Ammon's horn (tissue), 1 donor: Measurements from ENCODE around the gene PGGHG.
"Not testable (repeated sequence)": the region's sequence is repeated elsewhere in the genome, so short reads cannot be mapped to it uniquely, and the experiment has no call there.

ENCODE experiments used
- DNase-seq: peaks from one replicate; pipeline ENCODE4 v3.0.0-alpha.2; 2016; ENCODE audit warnings: low spot score

The PGGHG gene

GRCh38 chr11:285021-285893 lies 3.7 kb upstream of the PGGHG start:
- DNase-seq: no peak

GRCh38 chr11:285894-286220 lies 3.1 kb upstream of the PGGHG start:
- DNase-seq: no peak

GRCh38 chr11:286977-287820 lies 1.7 kb upstream of the PGGHG start:
- not testable (repeated sequence) for DNase-seq

DNA sequence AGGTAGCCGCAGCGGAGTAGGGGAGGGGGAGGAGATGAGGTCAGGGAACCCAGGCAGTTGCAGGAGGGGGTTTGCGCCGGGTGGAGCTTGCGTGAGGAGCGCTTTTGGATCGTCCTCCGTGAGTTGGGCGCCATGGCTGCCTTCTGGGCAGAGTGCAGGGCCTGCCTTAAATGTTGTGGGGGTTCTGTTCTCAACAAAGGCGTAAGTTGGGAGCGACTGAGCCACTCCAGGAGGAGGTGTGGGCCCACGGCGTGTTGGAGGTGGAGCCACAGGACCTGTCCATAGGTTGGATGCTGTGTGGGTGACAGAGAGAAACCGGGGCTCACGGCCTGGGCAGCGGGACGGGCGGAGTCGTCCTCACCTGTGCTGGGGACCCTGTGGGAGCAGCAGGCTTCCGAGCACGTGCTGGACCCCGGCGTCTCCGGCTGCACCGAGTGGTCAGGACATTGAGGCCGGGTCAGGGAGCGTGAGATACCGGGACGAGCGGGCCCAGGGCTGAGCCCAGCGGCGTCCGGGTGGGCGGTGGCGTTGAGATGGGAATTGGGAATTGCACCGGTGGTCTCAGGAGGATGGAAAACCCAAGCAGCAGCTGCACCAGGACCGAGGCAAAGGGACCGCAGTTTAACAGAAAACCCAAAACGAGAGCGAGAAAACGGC lies 977 bp upstream of the PGGHG start:
- no peak for DNase-seq

DNA sequence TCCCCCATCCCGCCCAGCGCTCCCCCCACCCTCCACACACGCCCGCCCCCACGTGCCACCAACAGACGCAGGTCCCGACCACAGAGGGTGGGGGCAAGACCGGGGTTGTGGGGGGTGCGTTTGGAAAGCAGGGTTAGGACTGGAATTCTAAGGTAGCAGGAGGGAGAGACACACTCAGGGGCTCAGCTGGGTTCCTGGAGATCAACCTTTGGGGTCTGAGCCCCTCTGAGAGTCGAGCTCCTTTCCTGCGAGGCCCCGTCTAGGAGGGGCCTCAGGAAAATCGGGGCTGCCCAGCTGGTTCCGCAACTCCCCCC lies 429 bp downstream of the PGGHG start:
- DNase-seq: no peak

DNA sequence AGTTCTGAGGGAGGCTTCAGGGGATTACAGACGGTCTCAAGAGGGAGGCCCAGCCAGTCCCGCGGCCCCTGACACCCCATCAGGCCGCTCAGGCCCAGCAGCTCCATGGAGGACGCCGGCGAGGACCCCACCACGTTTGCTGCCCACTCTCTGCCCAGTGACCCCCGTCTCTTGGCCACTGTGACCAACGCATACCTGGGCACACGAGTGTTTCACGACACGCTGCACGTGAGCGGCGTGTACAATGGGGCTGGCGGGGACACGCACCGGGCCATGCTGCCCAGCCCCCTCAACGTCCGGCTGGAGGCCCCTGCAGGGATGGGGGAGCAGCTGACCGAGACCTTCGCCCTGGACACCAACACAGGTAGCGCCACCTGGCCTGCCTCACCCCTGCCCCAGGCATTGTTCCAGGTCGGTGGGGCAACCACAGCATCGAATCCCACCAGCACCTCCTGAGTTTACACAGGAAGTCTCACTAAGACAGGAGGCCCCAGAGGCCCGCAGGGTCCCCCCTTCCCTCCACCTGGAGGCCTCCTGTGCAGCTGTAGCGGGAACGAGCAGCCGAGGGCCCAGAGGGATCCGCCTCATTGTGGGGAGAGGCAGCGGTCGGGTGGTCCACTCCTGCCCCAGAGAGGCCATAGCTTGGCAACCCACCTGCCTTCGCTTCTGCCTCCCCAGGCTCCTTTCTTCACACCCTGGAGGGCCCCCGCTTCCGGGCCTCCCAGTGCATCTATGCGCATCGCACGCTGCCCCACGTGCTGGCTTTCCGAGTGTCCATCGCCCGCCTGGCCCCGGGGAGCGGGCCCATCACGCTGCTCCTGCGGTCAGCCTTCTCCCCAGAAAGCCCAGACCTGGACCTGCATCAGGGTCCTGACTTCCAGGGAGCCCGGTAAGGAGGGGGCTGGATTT lies 1.0 kb downstream of the PGGHG start:
- no peak for DNase-seq

GRCh38 chr11:290621-291231 lies 1.8 kb downstream of the PGGHG start:
- no peak for DNase-seq

DNA sequence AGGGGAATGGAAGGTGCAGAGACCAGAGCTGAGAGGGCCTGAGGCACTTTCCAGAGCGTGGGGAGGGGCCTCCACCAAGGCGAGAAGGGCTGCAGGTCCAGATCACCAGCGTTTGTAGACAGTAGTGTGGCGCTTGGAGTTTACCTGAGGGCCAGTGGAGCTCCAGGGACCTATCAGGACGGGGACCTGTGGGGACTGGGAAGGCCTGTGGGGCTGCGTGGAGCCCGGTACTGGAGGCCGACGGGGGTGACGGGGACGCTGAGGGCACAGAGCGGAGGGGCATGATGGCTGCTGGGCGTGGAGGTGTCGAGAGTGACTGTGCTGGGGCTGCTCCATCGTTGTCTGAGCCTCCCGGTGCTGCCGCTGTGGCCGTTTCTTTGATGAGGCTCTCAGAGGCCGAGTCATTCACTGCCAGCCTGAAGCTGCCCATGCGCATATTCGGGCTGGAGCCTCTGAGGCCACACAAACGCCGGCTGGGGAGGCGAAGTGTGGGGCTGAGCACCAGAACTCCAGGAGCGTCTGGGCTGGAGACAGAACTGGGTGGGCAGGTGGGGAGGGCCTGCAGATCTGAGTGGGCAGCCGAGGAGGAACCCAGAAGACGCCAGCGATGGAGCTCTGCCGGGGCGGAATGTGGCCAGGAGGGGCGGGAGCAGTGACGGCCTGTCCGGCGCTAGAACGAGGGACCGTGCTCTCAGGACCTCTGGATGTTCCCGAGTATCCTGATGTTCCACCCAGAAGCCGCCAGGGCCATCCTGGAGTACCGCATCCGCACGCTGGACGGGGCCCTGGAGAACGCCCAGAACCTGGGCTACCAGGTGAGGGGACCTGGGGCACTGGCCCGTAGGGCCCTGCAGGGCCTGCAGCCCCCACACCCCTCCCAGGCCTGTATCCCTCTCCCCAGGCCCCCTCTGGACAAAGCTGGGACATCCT lies 2.6 kb downstream of the PGGHG start:
- no peak for DNase-seq

- no peak for DNase-seq
Measured at GRCh38 chr11:292211-293121, 3.5 kb downstream of the PGGHG start.

DNA sequence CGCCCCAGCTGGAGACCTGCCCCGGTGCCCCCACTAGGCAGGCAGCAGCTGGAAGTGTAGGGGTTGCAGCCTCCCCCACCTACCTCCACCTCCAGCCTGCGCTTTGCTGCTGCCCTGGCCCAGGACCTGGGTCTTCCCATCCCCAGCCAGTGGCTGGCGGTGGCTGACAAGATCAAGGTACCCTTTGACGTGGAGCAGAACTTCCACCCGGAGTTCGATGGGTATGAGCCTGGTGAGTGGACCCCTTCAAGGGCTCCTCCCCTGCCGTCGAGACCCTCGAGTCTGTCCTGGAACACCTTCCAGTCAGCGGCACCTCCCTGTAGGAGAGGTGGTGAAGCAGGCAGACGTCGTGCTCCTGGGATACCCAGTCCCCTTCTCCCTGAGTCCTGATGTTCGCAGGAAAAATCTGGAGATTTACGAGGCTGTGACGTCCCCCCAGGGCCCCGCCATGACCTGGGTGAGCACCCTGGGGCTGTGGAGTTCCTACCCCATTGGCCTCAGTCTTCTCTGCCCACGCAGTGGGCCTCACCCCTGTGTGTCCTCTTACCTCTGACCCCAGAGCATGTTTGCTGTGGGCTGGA lies 4.4 kb downstream of the PGGHG start:
- no peak for DNase-seq

DNA sequence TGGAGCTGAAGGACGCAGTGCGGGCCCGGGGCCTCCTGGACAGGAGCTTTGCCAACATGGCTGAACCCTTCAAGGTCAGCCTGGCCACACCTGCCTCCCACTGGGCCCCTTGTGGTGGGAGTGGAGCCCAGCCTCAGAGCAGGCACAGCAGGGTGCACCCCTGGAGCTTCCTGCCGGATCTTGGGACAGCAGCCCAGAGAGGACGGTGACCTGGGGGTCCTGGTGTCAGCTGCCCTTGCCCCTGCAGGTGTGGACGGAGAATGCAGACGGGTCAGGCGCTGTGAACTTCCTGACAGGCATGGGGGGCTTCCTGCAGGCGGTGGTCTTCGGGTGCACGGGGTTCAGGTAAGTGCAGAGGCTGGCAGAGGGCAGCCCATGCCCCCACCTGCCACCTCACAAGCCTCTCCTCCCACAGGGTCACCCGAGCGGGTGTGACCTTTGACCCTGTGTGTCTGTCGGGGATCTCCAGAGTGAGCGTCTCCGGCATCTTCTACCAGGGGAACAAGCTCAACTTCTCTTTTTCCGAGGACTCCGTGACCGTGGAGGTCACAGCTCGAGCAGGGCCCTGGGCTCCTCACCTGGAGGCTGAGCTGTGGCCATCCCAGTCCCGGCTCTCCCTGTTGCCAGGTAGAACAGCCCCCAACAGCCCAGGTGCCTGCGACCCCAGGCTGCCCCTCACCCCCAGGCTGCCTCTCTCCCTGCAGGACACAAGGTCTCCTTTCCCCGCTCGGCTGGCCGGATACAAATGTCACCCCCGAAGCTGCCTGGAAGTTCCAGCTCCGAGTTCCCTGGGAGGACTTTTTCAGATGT lies 5.1 kb downstream of the PGGHG start:
- DNase-seq: no peak

DNA sequence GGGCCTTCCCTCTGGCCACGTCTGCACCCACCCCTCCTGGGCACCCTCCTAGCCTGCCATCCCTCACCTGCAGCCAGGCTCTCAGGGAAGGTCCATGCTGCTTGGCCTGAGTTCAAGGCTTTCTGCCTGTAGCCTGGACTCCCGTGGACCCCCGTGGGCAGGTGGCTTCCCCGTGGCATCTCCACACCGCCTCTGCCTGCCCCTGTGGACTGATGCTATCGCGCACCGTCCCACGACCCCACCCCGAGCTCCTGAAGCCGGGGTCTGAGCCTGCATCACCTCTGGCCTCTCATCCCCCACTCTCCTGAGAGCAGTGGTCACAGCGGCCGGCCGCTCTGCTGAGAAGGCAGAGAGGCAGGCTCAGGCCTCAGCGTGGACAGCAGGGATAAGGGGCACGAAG lies 5.9 kb downstream of the PGGHG start:
- DNase-seq: no peak

DNA sequence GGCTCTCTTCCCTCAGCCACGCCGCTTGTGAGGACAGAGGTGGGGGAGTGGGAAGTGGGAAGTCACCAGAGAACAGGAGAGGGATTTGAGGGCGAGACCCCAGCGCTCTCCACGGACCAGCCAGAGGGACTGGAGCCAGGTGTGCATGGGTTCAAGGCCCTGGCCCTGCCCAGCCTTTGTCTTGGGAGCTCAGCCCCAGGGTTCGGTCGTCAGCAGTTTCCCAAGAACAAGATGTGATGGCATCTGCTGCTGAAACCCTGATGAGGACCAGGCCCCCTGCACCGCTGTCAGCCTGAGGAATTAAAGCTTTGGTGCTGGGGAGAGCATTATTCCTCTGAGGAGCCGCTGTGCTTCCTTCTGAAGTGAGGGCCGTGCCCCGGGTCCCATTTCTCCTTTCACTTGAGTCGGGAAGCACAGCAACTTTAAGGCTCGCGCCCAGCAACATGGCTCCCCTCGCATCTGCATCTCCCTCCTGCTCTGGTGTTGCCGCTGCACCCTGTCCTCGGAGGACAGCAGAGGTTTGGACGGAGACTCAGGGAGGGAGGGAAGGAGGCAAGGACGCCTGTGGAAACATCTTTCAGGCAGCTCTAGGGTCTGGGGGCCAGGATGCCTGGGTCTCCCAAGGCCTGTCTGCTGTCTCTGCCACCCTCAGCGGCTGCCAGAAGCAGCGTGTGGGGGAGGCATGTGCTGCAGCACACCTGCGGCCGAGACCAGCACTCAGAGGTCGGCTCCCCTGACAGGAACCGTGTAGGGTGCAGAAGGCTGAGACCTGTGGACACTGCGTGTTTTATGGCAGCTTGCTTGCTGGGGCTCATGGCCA lies 6.6 kb downstream of the PGGHG start:
- DNase-seq: no peak

DNA sequence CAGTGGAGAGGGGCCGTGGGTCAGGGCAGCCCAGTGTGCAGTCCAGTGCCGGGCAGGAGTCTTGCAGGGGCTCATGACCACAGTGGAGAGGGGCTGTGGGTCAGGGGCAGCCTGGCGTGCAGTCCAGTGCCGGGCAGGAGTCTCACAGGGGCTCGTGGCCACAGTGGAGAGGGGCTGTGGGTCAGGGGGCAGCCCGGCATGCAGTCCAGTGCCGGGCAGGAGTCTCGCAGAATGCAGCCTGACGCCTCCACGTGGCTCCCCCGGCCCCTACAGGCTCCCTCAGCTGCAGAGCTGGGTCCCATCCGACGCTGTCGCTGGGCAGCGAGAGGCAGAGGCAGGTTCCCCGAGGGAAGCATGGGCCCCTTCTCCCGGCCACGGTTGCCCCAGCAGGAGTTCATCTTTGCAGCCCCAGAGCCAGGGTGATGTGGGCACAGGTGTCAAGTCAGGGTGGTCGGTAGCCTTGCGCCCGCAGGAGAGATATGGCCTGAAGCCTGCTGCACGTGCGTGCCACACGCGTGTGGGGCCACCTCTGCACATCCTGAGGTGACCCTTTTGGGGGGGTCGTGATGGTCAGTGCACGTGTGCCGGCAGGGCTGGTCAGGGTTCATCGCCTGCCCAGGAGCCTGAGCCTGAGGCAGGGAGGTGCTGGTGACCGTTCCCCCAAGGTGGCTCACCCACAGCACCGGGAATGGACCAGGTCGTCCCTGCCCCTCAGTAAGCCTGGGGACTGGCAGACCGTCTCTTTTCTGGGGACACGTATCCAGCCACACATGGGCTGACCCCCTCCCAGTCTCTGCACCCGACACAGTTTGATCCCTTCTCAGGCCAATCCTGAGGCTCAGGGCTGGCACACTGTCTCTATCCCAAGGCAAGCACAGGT lies 7.5 kb downstream of the PGGHG start:
- DNase-seq: no peak

DNA sequence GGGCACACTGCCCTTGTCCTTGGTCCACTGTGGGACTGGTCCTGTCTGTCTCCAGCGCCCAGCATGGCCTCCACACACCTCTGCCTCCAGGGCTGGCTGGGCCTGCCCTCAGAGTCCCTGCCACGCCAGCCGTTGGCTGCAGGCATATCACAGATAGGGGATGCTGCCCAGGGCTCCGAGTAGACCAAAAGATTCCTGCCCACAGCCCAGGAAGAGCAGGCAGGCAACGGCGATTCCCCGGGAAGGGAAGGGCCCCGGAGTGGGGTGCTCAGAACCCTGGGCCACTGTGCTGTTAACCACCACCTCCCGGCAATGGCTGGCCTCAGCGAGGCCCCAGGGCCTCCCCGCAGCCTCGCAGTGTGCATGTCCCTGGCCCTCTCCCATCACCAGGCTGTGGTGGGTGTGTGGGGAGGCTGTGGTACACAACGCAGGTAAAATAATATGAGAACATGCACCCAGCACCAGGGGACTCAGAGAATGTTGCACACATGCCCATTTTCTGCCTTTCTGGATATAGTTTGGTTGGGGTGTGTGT lies 8.2 kb downstream of the PGGHG start:
- DNase-seq: no peak
